Right cardiac atrium (tissue), 5 donors: Measurements from ENCODE around the gene MX2. TPM values are rescaled to one million over a fixed set of nuclear protein-coding genes. Genes with fewer than 3 reads are reported as not detected.
A peak's percentile ranks its signal among the peaks of the same experiment; 100 is the strongest.
"Not testable (repeated sequence)": the region's sequence is repeated elsewhere in the genome, so short reads cannot be mapped to it uniquely, and the experiment has no call there.

Source experiments
- ATAC-seq, 2 donors: fragments of 200-7000 bp; cut with Tn5 transposase; one replicate each; pipeline versions ENCODE4 v1.8.0 to v1.9.1; 2020; ENCODE audit warnings: moderate library complexity in 2 of 2, mild to moderate bottlenecking in 1 of 2
- DNase-seq, 3 donors: peaks; one replicate each; pipeline ENCODE4 v3.0.0-alpha.2; 2020
- H3K27ac ChIP-seq: one replicate; pipeline ENCODE4 v1.5.1; 2013; ENCODE audit warnings: mild to moderate bottlenecking, low read length, control low read depth, moderate library complexity
- H3K27me3 ChIP-seq: one replicate; pipeline ENCODE4 v1.6.1; 2013; ENCODE audit not compliant: control insufficient read depth, insufficient read depth
- H3K4me1 ChIP-seq: one replicate; pipeline ENCODE4 v1.6.1; 2013; ENCODE audit warnings: low read length; ENCODE audit not compliant: control insufficient read depth, insufficient read depth
- H3K4me3 ChIP-seq: one replicate; pipeline ENCODE4 v1.5.1; 2013; ENCODE audit warnings: low read length, control low read depth
- H3K9me3 ChIP-seq: one replicate; pipeline ENCODE4 v1.6.1; 2013; ENCODE audit warnings: low read length; ENCODE audit not compliant: control insufficient read depth
- WGBS: extraction: QIAGEN DNeasy Blood & Tissue Kit; methylation state at CpG from one replicate; pipeline ENCODE4 v1.1.7; 2013; 5-methylcytosine and 5-hydroxymethylcytosine counted together
- intact Hi-C, 4 donors: fragments of 100-400 bp; cut with DNase I; formaldehyde crosslinking; loops; one replicate each; pipeline versions ENCODE4 v1.11.0 to v1.14.0; 2022 to 2023
- long read RNA-seq, 4 donors: library from polyadenylated mRNA; unstranded; transcript quantifications; one replicate each; pipeline ENCODE4 v2.0.0, GENCODE V29; 2020 to 2021
- polyA plus RNA-seq: library from polyadenylated mRNA; stranded (reverse); fragments of 200-250 nt; gene quantifications from one replicate; pipeline ENCODE4 v1.2.3, GENCODE V29; 2013
- total RNA-seq, 4 donors: library from RNA; stranded (reverse); fragmentation: NEBNext Ultra II Directional; extraction: Animal tissue kit (Norgen Biotek cat#: 25700); gene quantifications; one replicate each; pipeline ENCODE4 v1.2.1, GENCODE V29; 2021
- donor health status: healthy with polysubstance abuse.
- donor health status: DM: no; HTN: yes; CAD: no.
- donor health status: DM: no; HTN: no; CAD: no.
- donor health status: DM: no; HTN: yes; CAD: no; lungs with severe emphysema.
- donor health status: DM: yes; HTN: yes; CAD: no.

MX2 gene, protein sequence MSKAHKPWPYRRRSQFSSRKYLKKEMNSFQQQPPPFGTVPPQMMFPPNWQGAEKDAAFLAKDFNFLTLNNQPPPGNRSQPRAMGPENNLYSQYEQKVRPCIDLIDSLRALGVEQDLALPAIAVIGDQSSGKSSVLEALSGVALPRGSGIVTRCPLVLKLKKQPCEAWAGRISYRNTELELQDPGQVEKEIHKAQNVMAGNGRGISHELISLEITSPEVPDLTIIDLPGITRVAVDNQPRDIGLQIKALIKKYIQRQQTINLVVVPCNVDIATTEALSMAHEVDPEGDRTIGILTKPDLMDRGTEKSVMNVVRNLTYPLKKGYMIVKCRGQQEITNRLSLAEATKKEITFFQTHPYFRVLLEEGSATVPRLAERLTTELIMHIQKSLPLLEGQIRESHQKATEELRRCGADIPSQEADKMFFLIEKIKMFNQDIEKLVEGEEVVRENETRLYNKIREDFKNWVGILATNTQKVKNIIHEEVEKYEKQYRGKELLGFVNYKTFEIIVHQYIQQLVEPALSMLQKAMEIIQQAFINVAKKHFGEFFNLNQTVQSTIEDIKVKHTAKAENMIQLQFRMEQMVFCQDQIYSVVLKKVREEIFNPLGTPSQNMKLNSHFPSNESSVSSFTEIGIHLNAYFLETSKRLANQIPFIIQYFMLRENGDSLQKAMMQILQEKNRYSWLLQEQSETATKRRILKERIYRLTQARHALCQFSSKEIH
- total RNA-seq (10 to 100 TPM in 2 of 4 donors, 1 to 10 TPM in 2; 5.5 to 13.1 (median 10.6) TPM), polyA plus RNA-seq (6.2 TPM)
- long read RNA-seq, donor 1, partial matches to known transcripts, result 4 of 11 reads
- long read RNA-seq, donor 1, other reads (novel, unspliced or antisense), result 3 of 11 reads
- long read RNA-seq, donor 2, partial matches to known transcripts, result 1 of 6 reads
- long read RNA-seq, donor 2, other reads (novel, unspliced or antisense), result 2 of 6 reads
- long read RNA-seq, donor 3, transcript MX2-201 (14 exons, 3,042 nt), result major isoform, 11 of 31 reads
- long read RNA-seq, donor 3, partial matches to known transcripts, result 12 of 31 reads
- long read RNA-seq, donor 3, other reads (novel, unspliced or antisense), result 8 of 31 reads
- long read RNA-seq, donor 4, partial matches to known transcripts, result 2 of 6 reads
- long read RNA-seq, donor 4, other reads (novel, unspliced or antisense), result 1 of 6 reads

- intact Hi-C loops, result no loop called here
- no peaks in the 10 kb centered on the region for H3K4me1 ChIP-seq
- 25% methylated on average over 24 of the region's 24 CpGs for WGBS
- H3K27ac ChIP-seq, result peak within 1 kb of the TSS; percentile 99
- H3K4me3 ChIP-seq, result peak within 1 kb of the TSS; percentile 52
- peak; percentile 91 for ATAC-seq
- H3K9me3 ChIP-seq, result no peaks in the 10 kb centered on the region
- DNase-seq, result peak; percentile 88 to 92 (median 92)
- H3K27me3 ChIP-seq, result no peaks in the 10 kb centered on the region
Measured at GRCh38 chr21:41361786-41362604, at the start of gene MX2. Gene MX2 (plus strand): TSS chr21:41362027. CDS start chr21:41376907, 14,880 bp downstream.

DNA sequence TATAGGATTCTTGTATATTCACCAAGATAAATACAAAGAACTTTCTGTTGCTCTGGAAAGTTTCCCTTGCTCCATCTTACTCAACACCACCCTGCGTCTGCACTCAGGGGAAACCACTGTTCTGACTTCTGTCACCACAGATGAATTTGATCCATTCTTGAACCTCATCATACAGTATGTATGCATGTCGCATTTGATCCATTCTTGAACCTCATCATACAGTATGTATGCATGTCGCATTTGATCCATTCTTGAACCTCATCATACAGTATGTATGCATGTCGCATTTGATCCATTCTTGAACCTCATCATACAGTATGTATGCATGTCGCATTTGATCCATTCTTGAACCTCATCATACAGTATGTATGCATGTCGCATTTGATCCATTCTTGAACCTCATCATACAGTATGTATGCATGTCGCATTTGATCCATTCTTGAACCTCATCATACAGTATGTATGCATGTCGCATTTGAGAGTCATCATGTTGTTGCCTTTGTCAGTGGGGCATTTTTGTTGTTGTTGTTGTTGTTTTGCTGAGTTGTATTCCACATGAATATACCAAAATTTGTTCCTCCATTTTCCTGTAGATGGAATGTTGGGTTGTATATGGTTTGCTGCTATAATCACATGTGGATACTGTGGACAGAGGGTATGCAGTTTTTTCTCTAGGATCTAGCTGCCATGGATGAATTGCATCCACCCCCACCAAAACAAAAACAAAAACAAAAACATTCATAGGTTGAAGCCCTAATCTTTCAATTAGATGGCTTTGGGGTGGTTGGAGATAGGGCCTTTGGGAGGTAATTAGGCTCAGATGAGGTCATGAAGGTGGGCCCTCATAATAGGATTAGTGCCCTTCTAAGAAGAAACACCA is 48.3 kb upstream of the MX2 start:
- DNase-seq, H3K4me1 ChIP-seq, H3K27me3 ChIP-seq, intact Hi-C loops, H3K27ac ChIP-seq, H3K9me3 ChIP-seq, H3K4me3 ChIP-seq, ATAC-seq: not testable (repeated sequence)
- WGBS, result 95% methylated on average over 5 of the region's 8 CpGs

DNA sequence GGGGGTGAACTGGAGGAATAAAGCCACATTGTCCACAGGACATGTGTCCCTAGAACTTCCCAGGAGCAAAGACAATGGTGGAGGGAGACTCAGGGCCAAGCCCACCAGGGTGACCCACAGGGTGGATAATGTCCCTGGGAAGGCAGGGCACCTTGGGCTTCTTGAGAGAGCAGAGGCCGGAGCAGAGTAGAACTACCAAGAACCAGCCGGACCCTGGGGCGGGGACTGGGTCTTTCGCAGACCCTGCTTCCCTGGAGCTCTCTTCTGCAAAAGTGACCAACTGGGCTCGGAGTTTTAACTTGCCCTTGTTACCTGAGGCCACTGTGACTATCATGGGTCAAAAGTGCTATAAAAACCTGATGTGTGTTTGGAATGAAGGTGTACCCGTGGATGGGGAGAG is 46.1 kb upstream of the MX2 start:
- intact Hi-C loops, result no loop called here
- no peak overlapping the region for H3K27ac ChIP-seq
- H3K4me1 ChIP-seq, result no peaks in the 10 kb centered on the region
- no peaks in the 10 kb centered on the region for H3K9me3 ChIP-seq
- H3K4me3 ChIP-seq, result no peak overlapping the region
- ATAC-seq (no peak), DNase-seq (no peak)
- no peaks in the 10 kb centered on the region for H3K27me3 ChIP-seq
- 97% methylated on average over 6 of the region's 6 CpGs for WGBS

- Histone ChIP-seq H3K4me1 (no peaks in the 10 kb centered on the region), H3K4me3 (peak within 1 kb of the TSS; percentile 34), H3K27me3 (no peaks in the 10 kb centered on the region), H3K9me3 (no peaks in the 10 kb centered on the region), H3K27ac (no peak within 1 kb of the TSS)
- peak; percentile 40 to 70 for ATAC-seq
- intact Hi-C loops, result no loop called here
- 8% methylated on average over 55 of the region's 55 CpGs for WGBS
- DNase-seq, result peak in 1 of 3 donors; percentile 62
Measured at GRCh38 chr21:41316200-41317062, 45.4 kb upstream of the MX2 start, which contains the start of gene FAM3B. Gene FAM3B (plus strand): TSS chr21:41316801. CDS start chr21:41316880, 79 bp downstream.

DNA sequence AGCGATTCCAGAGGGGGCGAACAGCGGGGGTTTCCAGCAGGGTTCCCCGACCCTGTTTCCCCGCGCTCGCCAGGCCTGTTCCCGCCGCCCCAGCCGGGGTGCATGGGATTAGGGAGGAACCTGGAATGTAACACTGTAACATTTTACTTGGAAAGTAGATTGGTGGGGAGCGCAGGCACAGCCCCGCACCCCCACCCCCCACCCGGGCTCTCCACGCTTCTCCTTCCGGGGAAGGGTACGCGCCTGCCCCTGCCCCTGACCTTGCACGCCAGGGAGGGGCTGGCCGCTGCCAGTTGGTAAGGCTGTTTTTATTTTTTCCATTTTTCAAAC is 44.8 kb upstream of the MX2 start:
- DNase-seq (no peak), ATAC-seq (no peak)
- intact Hi-C loops, result no loop called here
- Histone ChIP-seq H3K4me3 (peak overlapping the region; percentile 34), H3K9me3 (no peaks in the 10 kb centered on the region), H3K27me3 (no peaks in the 10 kb centered on the region), H3K4me1 (no peaks in the 10 kb centered on the region), H3K27ac (no peak overlapping the region)
- 13% methylated on average over 19 of the region's 19 CpGs for WGBS

- Histone ChIP-seq H3K4me3 (no peak overlapping the region), H3K27me3 (no peaks in the 10 kb centered on the region), H3K9me3 (no peaks in the 10 kb centered on the region), H3K27ac (no peak overlapping the region), H3K4me1 (no peaks in the 10 kb centered on the region)
- WGBS, result 79% methylated on average over 10 of the region's 10 CpGs
- ATAC-seq, result no peak
- DNase-seq, result no peak
- intact Hi-C loops, result no loop called here
Measured at GRCh38 chr21:41317458-41317857, 44.4 kb upstream of the MX2 start.

GRCh38 chr21:41318218-41318617 is 43.6 kb upstream of the MX2 start:
- no peaks in the 10 kb centered on the region for H3K4me1 ChIP-seq
- intact Hi-C loops, result no loop called here
- no peak for DNase-seq
- no peaks in the 10 kb centered on the region for H3K9me3 ChIP-seq
- no peak overlapping the region for H3K4me3 ChIP-seq
- no peak for ATAC-seq
- H3K27me3 ChIP-seq, result no peaks in the 10 kb centered on the region
- H3K27ac ChIP-seq, result no peak overlapping the region
- WGBS, result 93% methylated on average over 9 of the region's 9 CpGs

- DNase-seq (no peak), ATAC-seq (no peak)
- no peaks in the 10 kb centered on the region for H3K27me3 ChIP-seq
- intact Hi-C loops, result no loop called here
- no peaks in the 10 kb centered on the region for H3K4me1 ChIP-seq
- H3K4me3 ChIP-seq, result no peak overlapping the region
- no peak overlapping the region for H3K27ac ChIP-seq
- 81% methylated on average over 7 of the region's 7 CpGs for WGBS
- no peaks in the 10 kb centered on the region for H3K9me3 ChIP-seq
Measured at GRCh38 chr21:41319273-41319672, 42.6 kb upstream of the MX2 start.

DNA sequence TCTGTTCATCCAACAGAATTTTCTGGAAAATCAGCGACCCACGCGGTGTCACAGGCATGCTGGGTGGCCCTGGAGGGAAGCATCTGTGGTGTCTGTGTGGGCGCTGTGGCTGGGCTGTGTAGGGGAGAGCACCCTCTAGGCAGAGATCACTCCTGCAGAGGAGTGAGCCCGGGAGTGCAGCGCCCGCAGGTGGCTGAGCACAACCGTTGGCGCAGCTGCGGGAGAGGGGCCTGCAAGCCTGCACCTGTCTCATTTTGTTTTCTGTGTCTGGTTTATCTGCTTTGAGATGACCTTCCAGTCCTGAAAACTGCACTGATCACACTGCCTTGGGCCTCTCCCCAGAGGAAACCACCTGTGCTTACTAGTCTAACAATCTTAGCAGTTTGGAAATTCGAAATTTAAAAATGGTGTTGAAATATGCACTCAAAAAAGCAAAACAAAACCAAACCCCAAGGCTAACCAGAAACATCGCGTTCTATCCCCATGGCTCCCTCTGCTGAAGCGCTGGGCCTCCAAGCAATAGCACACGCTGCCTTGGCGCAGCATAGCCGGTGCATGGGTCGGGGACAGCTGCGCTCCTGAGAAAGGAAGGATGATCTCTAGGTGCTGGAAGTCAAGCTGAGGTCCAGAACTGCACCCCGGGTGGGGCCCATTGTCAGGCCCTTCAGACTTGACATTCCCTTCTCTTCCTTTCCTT is 40.5 kb upstream of the MX2 start:
- WGBS, result 89% methylated on average over 20 of the region's 20 CpGs
- Histone ChIP-seq H3K4me1 (no peaks in the 10 kb centered on the region), H3K9me3 (no peaks in the 10 kb centered on the region), H3K27me3 (no peaks in the 10 kb centered on the region), H3K4me3 (no peak overlapping the region), H3K27ac (no peak overlapping the region)
- ATAC-seq, result no peak
- intact Hi-C loops, result no loop called here
- no peak for DNase-seq
